Heart right ventricle (tissue), 16 donors: ENCODE data around the gene LOXHD1. TPM values are rescaled to one million over a fixed set of nuclear protein-coding genes. Genes with fewer than 3 reads are reported as not detected.

Experiments
- ATAC-seq, 8 donors: fragments of 200-7000 bp; cut with Tn5 transposase; one replicate each; pipeline ENCODE4 v1.9.1; 2020; ENCODE audit warnings: mild to moderate bottlenecking in 8 of 8, moderate library complexity in 8 of 8, moderate number of reproducible peaks in 1 of 8
- DNase-seq, 2 donors: peaks; one replicate each; pipeline ENCODE4 v3.0.0-alpha.2; 2020
- H3K27ac ChIP-seq, 10 donors: fragments of 200-600 bp; sonication (generic) in 2 of 10; one replicate each; pipeline versions ENCODE4 v1.5.0 to v1.8.0; 2020 to 2022; ENCODE audit warnings: mild to moderate bottlenecking in 3 of 10
- H3K27me3 ChIP-seq, 7 donors: fragments of 200-600 bp; one replicate each; pipeline ENCODE4 v1.8.0; 2021 to 2022; ENCODE audit warnings: mild to moderate bottlenecking in 2 of 7
- H3K36me3 ChIP-seq, 9 donors: fragments of 200-600 bp; sonication (generic) in 1 of 9; one replicate each; pipeline versions ENCODE4 v1.5.0 to v1.8.0; 2020 to 2022; ENCODE audit warnings: mild to moderate bottlenecking in 2 of 9
- H3K4me1 ChIP-seq, 9 donors: fragments of 200-600 bp; sonication (generic) in 1 of 9; one replicate each; pipeline versions ENCODE4 v1.5.0 to v1.8.0; 2020 to 2022; ENCODE audit warnings: mild to moderate bottlenecking in 4 of 9
- H3K4me3 ChIP-seq, 10 donors: fragments of 200-600 bp; sonication (generic) in 2 of 10; one replicate each; pipeline versions ENCODE4 v1.5.0 to v1.8.0; 2020 to 2022; ENCODE audit warnings: mild to moderate bottlenecking in 7 of 10, moderate library complexity in 2 of 10
- H3K9me3 ChIP-seq, 11 donors: fragments of 200-600 bp in 10 of 11; sonication (generic) in 2 of 11; one replicate each; pipeline versions ENCODE4 v1.5.0 to v1.8.0; 2013 to 2022; ENCODE audit warnings: mild to moderate bottlenecking in 2 of 11, control low read depth in 1 of 11, moderate library complexity in 1 of 11
- WGBS, 2 donors: extraction: QIAGEN DNeasy Blood & Tissue Kit; methylation state at CpG; one replicate each; pipeline ENCODE4 v1.1.7; 2013; ENCODE audit warnings: inconsistent platforms in 1 of 2; 5-methylcytosine and 5-hydroxymethylcytosine counted together
- intact Hi-C, 10 donors: fragments of 100-400 bp; cut with DNase I; formaldehyde crosslinking; loops; one replicate each; pipeline versions ENCODE4 v1.11.1 to v1.14.2; 2022
- polyA plus RNA-seq, 2 donors: library from polyadenylated mRNA; stranded (reverse); fragments of 200-250 nt; gene quantifications; one replicate each; pipeline ENCODE4 v1.2.3, GENCODE V29; 2013
- total RNA-seq, 10 donors: library from RNA; stranded (reverse); fragmentation: NEBNext Ultra II Directional in 3 of 10; extraction: Animal tissue kit (Norgen Biotek cat#: 25700) in 3 of 10; gene quantifications; one replicate each; pipeline versions ENCODE4 v1.2.1 to v1.2.4, GENCODE V29; 2021 to 2023
- TF ChIP-seq, protein P1 (sequence below), 9 donors: fragments of 200-600 bp; sonication (generic) in 2 of 9; IDR thresholded peaks; one replicate each; pipeline versions ENCODE4 v1.5.0 to v1.8.0; 2021 to 2022; ENCODE audit warnings: antibody characterized with exemption in 9 of 9, mild to moderate bottlenecking in 5 of 9, moderate library complexity in 1 of 9
- donor health status: Arrhythmogenic right ventricular cardiomyopathy.
- donor health status: ischemic (EF 13 %, LVEDD 7.1; RV severe dilation, severe dysfunction).
- donor health status: healthy with polysubstance abuse.
- donor health status: DM: no; HTN: yes; CAD: no.
- donor health status: DM: no; HTN: no; CAD: no.
- donor health status: ischemic (EF 25% LVEDD 6.9; RV normal size, moderate dysfunction).
- donor health status: ischemic (EF 25% LVEDD 5.7; RV mildly dilated, moderate dysfunction).
- donor health status: healthy.
- donor health status: DM: yes; HTN: yes; CAD: no.
- donor health status: Ischemic cardiomyopathy.
- donor health status: ischemic (EF 35%, LVEDD 5.7; RV mildly dilated, moderate dysfunction).
- donor health status: nonischemic (EF 11% LVEDD 7.7; RV severe dilation, severe dysfunction).
- donor health status: DM: yes; HTN: yes; CAD: no.
- donor health status: PGD.
- donor health status: ischemic (EF 29% LVEDD 5.4; RV normal size, mild dysfunction).
- donor health status: nonischemic (EF 23%, LVEDD 6.1; RV moderate dilation, normal function).

Gene LOXHD1
- total and polyA plus RNA-seq, 12 donors, result 0.15 to 1.9 (median 0.88) TPM

GRCh38 chr18:46680784-46681695 lies 24.0 kb upstream of the LOXHD1 start:
- no peaks in the 10 kb centered on the region for H3K27me3 ChIP-seq
- ATAC-seq (peak in 6 of 8 donors; percentile 35 to 68 (median 48)), DNase-seq (no peak)
- TF ChIP-seq, protein P1, sequence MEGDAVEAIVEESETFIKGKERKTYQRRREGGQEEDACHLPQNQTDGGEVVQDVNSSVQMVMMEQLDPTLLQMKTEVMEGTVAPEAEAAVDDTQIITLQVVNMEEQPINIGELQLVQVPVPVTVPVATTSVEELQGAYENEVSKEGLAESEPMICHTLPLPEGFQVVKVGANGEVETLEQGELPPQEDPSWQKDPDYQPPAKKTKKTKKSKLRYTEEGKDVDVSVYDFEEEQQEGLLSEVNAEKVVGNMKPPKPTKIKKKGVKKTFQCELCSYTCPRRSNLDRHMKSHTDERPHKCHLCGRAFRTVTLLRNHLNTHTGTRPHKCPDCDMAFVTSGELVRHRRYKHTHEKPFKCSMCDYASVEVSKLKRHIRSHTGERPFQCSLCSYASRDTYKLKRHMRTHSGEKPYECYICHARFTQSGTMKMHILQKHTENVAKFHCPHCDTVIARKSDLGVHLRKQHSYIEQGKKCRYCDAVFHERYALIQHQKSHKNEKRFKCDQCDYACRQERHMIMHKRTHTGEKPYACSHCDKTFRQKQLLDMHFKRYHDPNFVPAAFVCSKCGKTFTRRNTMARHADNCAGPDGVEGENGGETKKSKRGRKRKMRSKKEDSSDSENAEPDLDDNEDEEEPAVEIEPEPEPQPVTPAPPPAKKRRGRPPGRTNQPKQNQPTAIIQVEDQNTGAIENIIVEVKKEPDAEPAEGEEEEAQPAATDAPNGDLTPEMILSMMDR (IDR thresholded peaks at IDR 0.05), result no peak
- no peak overlapping the region for H3K4me3 ChIP-seq
- H3K9me3 ChIP-seq, result no peaks in the 10 kb centered on the region
- no peaks in the 10 kb centered on the region for H3K36me3 ChIP-seq
- H3K4me1 ChIP-seq, result peaks cover 0 to 10% (median 0%) of the 10 kb centered on the region in 9 donors
- intact Hi-C loops, result loop anchor here in 1 of 10 donors (10.0 kb wide), 1 partner anchor 234 kb away; the partner anchor contains the start of genes KATNAL2 and PIAS2
- H3K27ac ChIP-seq, result no peak overlapping the region
- 66 to 68% methylated on average over 12 of the region's 12 CpGs for WGBS, 2 donors

DNA sequence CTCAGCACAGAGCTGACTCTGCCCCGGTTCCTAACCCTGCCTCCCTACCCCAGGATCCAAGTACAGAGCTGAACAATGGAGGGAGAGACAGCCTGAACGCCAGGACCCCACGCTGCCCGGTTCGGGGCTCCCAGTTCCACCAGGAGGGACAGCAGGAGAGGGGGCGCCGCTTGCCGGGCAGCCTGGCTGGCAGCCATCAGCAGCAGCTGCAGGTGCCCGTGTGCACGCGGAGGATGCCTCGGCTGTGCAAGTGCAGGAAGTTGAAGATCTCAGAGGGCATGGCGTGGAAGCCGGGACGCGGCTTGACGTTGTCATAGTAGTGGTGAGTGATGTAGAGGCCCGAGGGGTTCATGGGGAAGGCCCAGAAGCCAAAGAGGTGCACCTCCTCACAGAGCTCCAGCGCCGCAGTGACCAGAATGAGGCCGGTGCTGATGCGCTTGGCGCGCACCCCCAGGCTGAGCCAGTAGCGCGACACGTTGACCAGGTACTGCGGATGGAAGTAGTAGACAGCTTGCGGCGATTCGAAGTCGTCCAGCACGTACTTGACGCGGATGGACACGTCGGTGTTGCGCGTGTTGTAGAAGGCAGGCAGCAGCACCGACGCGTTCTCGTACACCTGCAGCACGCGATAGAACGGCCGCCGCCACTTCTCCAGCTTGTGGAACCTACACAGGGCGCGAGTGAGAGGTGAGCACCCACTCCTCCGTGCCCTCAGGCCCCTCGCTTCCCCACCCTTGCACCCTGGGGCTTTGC lies 23.0 kb upstream of the LOXHD1 start:
- intact Hi-C loops, result loop anchor here in 3 of 10 donors (5.0 to 10.0 kb wide), 3 partner anchors 72 to 235 kb away; partner anchors contain the start of genes KATNAL2 (in 1 of the 3) and PIAS2 (in 1 of the 3)
- TF ChIP-seq, protein P1 (IDR thresholded peaks at IDR 0.05), result no peak
- WGBS, 2 donors, result 94 to 96% methylated on average over 52 of the region's 52 CpGs
- no peak overlapping the region for H3K4me3 ChIP-seq
- ATAC-seq, result peak in 2 of 8 donors; percentile 12 to 46
- H3K27me3 ChIP-seq, result peaks cover 0 to 8% (median 0%) of the 10 kb centered on the region in 7 donors
- peaks cover 0 to 10% (median 0%) of the 10 kb centered on the region in 9 donors for H3K4me1 ChIP-seq
- no peak overlapping the region for H3K27ac ChIP-seq
- DNase-seq, result no peak
- no peaks in the 10 kb centered on the region for H3K9me3 ChIP-seq
- H3K36me3 ChIP-seq, result no peaks in the 10 kb centered on the region

DNA sequence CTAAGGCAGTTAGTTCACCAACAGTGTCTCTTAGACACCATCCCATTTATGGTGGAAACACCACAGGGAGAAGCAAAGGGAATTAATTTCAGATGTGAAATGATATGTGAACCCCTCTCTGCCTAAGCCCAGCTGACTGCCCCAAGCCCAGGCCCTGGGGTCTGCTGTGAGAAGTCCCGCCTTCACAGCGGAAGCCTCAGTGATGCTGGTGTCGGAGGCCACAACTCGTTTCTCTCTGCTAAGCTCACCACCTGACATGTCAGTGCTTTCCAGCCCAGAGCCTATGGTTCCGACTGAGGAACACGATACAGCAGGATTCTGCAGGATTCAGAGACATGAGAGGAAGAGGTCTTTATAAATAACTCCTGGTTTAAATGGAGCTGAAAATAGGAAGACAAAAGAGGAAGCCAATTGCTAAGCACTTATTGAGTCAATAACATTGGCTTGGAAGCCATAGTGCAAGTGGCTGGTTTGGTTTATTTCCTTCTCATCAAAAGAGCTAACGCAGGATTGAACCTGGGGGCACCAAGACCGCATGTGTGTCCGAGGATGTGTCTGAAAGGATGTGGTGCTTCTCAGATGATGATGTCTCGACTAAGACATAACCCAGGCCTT lies 21.9 kb upstream of the LOXHD1 start:
- no peaks in the 10 kb centered on the region for H3K36me3 ChIP-seq
- H3K4me1 ChIP-seq, result peaks cover 0 to 10% (median 0%) of the 10 kb centered on the region in 9 donors
- TF ChIP-seq, protein P1 (IDR thresholded peaks at IDR 0.05), result no peak
- no peak overlapping the region for H3K4me3 ChIP-seq
- intact Hi-C loops, result loop anchor here in 2 of 10 donors (5.0 to 10.0 kb wide), 2 partner anchors 73 to 126 kb away; no protein-coding TSS in a partner anchor
- peaks cover 0 to 8% (median 0%) of the 10 kb centered on the region in 7 donors for H3K27me3 ChIP-seq
- DNase-seq (no peak), ATAC-seq (no peak)
- WGBS, 2 donors, result 79 to 81% methylated on average over 10 of the region's 10 CpGs
- H3K27ac ChIP-seq, result no peak overlapping the region
- no peaks in the 10 kb centered on the region for H3K9me3 ChIP-seq
